NCI-H1105 treated with DMSO at 0.1 percent for 48 hours (cell line): ENCODE measurements around the gene SDK2.

Source experiments
- DNase-seq: peaks from one replicate; lab custom pipeline; 2025; lab: John Stamatoyannopoulos, UW

Gene SDK2

GRCh38 chr17:73302189-73302588 is 342.1 kb downstream of the SDK2 start:
- DNase-seq: no peak

DNA sequence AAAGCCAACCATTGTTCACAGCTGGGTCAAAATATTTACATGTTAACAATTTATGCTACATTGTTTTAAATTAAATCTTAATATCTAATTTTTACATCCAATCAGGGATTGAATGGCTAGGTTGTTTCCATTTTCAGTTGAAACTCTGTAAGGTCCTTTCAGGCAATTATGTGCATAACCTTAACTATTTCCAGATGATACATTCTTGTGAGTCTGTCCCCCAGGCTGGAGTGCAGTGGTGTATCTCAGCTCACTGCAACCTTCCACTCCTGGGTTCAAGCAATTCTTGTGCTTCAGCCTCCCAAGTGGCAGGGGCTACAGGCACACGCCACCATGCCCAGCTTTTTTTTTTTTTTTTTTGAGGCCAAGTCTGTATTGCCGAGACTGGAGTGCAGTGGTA is 342.9 kb downstream of the SDK2 start:
- DNase-seq: no peak

- no peak for DNase-seq
These were observed 343.9 kb downstream of the SDK2 start for GRCh38 chr17:73300392-73300791.

- DNase-seq: no peak
These were observed 346.0 kb downstream of the SDK2 start for GRCh38 chr17:73297934-73298861.

DNA sequence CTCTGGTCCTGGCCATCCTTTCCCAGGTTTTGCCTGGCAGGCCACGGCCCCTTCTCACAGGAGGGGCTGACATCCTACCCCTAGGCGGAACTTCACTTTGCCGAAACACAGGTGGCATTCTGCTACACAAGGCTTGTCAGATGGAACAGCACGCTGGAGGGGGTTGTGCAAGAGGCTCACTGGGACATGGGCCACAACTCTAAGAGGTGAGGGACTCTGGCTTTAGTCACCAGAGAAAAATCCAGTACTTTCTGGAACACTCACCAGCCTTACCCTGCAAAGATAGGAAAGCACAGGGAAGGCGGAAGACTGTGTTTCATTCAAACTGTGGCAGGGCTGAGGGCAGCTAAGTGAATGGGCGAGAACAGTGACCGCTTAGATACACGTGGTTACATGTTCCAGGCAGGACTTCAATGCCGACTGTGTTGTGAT is 350.7 kb downstream of the SDK2 start:
- no peak for DNase-seq

DNA sequence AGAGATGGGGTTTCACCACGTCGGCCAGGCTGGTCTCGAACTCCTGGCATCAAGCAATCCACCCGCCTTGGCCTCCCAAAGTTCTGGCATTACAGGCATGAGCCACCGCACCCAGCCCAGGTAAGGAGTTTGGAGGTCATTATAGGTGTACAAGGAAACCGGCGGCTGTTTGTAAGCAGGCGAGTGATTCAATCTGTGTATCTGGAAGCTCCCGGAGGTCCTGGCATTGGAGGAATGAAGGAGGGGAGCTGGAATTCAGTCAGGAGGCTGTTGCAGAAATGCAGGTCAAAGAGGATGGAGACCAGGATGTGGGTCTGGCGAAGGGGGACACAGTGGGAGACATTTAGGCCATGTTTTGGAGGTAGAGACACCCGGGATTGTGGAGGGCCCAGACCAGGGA is 351.2 kb downstream of the SDK2 start:
- no peak for DNase-seq

- DNase-seq: no peak
These were observed 352.2 kb downstream of the SDK2 start for GRCh38 chr17:73292031-73292531.

GRCh38 chr17:73291260-73291801 is 352.9 kb downstream of the SDK2 start:
- no peak for DNase-seq

- DNase-seq: no peak
These were observed 353.6 kb downstream of the SDK2 start for GRCh38 chr17:73290399-73291259.

DNA sequence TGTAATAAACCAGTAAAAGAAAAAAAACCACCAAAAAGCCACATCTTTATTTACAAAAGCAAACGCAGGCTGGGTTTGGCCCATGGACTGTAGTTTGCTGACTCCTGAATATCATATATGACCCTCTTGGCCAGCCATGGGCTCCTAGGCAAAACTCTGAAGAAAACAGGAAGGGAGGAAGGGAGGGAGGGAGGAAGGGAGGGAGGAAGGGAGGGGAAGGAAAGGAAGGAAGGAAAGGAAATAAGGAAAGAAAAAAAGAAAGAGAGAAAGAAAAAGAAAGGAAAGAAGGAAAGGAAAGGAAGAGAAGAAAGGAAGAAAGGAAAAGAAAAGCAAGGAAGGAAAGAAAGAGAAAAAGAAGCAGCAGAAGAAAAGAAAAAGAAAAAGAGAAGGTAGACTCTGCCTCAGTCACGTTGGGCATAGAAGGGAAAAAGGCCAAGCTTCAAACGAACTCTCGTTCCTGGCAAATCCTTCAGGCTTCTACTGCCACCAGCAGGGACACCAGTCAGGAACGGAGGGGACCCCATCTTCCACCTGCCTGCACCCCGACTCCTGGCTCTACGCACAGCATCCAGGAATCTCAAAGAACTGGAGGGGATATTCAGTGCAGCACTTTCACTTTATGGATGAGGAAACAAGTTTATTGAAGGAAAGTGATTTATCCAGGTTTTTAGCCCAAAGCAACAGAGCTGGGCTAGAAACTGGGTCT is 354.5 kb downstream of the SDK2 start:
- no peak for DNase-seq

DNA sequence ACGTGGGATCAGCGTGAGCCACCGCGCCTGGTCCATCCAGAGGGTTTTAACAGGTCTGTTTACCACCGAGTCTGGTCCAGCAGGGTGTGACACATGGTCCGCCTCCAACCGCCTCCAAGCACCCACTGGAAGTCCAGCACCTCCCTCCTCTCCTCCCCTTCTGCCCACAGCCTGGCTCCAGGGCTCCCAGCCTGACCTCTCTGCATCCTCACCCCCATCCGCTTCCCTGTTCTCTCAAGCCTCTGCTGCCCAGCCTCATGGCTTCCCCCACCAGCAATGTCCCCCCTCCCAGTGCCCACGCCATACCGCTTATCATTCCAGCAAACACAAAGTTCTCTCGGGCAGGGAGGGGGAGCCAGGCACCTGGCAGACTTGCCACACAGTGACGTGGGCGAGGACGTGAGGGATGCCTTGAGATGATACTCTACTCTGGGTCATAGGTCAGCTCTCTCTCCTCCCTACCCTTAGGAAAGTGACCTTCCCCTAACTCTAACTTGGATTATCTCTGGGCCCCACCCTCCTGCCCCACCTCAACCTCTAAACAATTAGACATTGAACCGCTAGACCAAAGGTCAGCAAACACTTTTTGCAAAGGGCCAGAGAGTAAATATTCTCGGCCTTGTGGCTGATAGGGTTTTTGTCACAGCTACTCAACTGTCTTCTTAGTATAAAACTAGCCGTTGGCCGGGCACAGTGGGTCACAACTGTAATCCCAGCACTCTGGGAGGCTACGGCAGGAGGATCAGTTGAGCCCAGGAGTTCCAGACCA is 355.5 kb downstream of the SDK2 start:
- DNase-seq: no peak

DNA sequence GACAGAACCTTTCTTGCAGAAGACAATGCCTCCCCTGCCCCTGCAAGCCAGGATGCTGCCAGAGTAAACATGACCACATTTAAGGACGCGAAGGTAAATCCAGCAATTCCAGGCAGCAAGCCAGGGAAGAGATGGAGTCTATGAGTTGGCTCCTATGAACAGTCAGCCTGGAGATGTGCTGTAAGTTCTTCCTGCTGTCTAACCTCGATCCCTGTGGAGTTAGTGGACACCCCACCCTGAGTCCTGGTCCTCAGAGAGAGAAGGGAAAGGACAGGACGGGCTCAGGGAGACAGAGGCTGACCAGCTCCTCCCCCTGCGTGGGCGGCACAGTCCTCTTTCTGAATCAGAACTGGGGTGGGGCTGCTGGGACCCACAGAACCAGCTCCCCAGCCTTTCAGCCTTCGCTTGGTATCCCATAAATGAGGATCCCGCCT is 357.4 kb downstream of the SDK2 start:
- DNase-seq: no peak

DNA sequence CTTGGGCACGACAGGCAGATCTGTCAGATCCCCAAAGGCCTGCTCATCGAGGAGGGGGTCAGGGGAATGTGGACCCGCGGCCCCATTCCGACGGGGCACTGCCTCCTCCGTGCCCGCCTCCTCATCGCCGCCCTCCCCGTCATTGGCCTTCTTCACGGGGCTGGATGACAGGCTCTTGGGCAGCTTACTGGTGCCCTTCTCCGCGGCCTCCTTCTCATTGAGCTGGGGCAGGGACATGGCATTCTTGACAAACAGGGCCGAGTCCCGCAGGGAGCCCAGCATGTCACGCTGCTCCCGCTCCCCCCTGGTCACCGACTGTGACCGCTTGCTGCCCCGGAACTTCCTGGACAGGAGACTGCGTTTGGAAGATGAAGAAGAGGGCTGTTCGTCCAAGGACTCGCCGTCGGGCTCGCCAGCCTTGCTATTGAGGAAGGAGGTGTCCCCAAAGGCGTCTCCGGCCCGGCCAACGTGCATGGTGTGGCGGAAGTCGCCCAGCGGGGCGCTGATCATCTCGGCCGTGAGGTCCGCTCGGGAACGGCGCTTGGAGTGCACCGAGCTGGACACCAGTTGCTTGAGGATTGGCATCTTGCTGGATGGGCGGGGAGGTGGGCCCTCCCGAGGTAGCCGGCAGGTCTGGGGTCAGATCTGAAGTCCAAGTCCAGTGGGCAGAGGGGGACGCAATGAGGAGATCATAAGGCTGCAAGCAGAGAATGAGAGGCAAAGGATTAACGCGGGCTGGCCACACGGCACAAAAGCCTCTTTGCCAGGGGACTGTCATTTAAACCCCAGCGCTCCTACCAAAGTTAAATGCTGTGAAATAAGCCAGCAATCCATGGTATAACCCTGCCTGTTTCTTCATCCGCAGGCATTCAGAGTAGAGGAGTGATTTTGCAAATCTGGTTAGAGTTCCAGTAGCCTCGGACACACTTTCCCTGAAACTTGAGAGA is 358.1 kb downstream of the SDK2 start:
- no peak for DNase-seq

DNA sequence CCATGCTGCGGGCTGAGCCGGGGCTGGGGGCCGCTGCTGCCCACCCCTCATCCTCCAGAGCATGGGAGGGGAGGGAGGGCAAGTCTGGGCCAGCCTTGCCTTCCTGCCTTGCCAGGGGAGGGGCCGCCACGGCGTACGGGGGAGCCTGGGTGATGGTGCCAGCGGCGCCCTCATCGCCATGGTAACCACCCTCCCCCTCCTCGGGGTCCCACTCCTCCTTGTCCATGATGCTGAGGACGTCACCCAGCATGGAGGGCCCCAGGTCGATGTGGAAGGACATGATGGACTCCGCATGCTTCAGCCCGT is 358.7 kb downstream of the SDK2 start:
- DNase-seq: no peak

DNA sequence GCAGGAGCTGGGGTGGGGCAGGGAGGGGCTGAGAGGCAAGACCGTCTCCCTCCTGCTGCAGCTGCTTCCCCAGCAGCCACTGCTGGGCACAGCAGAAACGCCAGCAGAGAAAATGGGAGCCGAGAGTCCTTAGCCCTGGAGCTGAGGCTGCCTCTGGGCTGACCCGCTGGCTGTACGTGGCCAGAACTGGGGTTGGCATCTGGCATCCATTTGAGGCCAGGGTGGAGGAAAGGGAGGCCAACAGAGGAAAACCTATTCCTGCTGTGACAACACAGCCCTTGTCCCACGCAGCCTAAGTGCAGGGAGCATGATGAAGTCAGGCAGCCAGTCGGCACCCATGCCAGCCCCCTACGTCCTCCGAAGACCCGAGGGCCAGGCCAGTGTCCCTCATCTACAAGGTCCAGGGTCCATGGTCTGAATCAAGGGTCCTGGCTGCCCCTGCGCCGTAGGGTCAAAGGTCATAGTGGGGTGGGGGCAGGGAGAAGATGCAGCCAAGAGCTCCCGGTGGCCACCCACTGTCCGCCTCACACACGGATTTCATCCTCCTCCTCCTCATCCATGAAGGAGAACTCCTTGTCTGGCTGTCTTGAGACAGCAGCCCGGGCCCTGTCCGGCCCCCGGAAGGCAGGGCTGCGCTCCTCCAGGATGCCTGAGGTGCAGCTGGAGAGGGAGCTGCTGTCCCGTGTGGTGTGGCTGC is 359.2 kb downstream of the SDK2 start:
- no peak for DNase-seq
